Adrenal gland (tissue), 5 donors: ENCODE data around the gene BACH2.

Source experiments
- POLR2A ChIP-seq, 2 donors: fragments of 450-650 bp; IDR thresholded peaks; one replicate each; pipeline ENCODE4 v1.6.1; 2017; ENCODE audit warnings: antibody characterized with exemption in 2 of 2, mild to moderate bottlenecking in 2 of 2, moderate library complexity in 1 of 2
- TF ChIP-seq, protein P1 (sequence below), 6 experiments: fragments of 450-650 bp in 4 of 6; fragments of 200-600 bp in 2 of 6; sonication (generic) in 1 of 6; IDR thresholded peaks; 1 replicate in 5 of 6; 2 replicates in 1 of 6; pipeline versions ENCODE4 v1.5.1 to v1.8.0; 2016 to 2021; ENCODE audit warnings: antibody characterized with exemption in 6 of 6, mild to moderate bottlenecking in 2 of 6, moderate library complexity in 1 of 6
- donor health status: DM: no; HTN: no; CAD: no.

DNA sequence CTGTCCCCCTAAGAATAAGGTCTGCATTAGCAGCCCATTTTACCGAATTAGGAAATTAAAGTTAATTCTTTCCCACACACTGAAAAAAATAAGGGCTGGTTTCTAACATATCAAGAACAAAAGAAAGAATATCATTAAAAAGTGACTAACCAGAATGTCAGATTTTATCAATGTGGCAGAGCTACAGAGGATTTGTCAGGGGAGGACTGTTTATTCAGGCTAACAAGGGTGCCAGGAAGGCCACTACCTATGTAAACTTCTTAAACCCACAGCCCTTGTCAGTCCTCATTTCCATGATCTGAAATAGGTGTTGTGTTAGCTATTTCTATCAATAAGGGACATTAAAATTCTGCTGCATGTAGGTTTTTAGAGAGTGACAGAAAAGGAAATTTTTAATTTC, 76.4 kb downstream of the BACH2 start:
- TF ChIP-seq, protein P1, sequence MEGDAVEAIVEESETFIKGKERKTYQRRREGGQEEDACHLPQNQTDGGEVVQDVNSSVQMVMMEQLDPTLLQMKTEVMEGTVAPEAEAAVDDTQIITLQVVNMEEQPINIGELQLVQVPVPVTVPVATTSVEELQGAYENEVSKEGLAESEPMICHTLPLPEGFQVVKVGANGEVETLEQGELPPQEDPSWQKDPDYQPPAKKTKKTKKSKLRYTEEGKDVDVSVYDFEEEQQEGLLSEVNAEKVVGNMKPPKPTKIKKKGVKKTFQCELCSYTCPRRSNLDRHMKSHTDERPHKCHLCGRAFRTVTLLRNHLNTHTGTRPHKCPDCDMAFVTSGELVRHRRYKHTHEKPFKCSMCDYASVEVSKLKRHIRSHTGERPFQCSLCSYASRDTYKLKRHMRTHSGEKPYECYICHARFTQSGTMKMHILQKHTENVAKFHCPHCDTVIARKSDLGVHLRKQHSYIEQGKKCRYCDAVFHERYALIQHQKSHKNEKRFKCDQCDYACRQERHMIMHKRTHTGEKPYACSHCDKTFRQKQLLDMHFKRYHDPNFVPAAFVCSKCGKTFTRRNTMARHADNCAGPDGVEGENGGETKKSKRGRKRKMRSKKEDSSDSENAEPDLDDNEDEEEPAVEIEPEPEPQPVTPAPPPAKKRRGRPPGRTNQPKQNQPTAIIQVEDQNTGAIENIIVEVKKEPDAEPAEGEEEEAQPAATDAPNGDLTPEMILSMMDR (IDR thresholded peaks at IDR 0.05): no peak
- TF ChIP-seq POLR2A (IDR thresholded peaks at IDR 0.05): no peak
